ENCODE measurements around the gene GAS7. TPM values are rescaled to one million over a fixed set of nuclear protein-coding genes. Genes with fewer than 3 reads are reported as not detected.
A peak's percentile ranks its signal among the peaks of the same experiment; 100 is the strongest.

GAS7 gene
- total RNA-seq, 1 experiment from 2014 or later, result 4.1 TPM

DNA sequence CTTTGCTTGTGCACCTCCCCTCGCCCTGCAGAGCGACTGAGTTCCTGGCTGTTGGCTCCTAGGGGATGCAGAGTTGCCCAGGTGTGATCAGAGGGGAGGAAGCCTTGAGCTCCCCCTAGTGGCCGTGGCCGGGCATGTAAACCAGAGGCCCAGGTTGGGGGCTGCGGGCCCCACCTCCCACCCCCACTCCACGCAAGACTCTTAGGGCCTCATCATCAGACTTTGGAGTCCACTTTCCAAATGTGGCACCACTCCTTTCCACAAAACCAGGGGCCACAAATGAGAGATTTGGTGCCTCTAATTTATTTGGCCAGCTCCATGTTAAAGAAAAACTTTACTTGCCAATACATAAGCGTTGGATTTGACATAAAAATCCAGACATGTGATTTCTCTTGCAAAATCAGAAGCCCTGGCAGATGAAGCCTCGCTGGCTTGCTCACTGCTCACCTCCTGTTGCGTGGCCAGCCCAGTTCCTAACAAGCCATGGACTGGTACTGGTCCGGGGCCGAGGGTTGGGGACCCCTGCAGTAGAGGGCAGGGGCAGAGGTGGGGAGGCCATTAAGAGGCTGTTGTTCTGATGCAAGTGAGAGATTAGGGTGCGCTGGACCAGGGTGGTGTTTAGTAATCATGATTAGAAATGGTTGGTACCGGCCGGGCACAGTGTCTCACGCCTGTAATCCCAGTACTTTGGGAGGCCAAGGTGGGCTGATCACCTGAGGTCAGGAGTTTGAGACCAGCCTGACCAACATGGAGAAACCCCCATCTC is 28.7 kb upstream of the GAS7 start:
- Histone ChIP-seq H3K36me3 (ENCODE audit: control insufficient read depth in 1 of 2, insufficient read depth in 2 of 2, low read length in 2 of 2) (no peaks in the 10 kb centered on the region), H3K79me2 (ENCODE audit: insufficient read depth, low read length) (no peaks in the 10 kb centered on the region), H3K27ac (ENCODE audit: low read depth, low read length) (no peak overlapping the region), H3K27me3 (ENCODE audit: insufficient read depth, low read length) (no peaks in the 10 kb centered on the region), H3K9ac (ENCODE audit: low read length) (no peak overlapping the region), H3K4me2 (ENCODE audit: low read length) (no peak overlapping the region), H3K4me3 (replicated peaks in 1 of 2; ENCODE audit: low read depth in 1 of 2, low read length in 2 of 2) (no peak overlapping the region), H3K4me1 (ENCODE audit: control insufficient read depth in 1 of 2, insufficient read depth in 2 of 2, low read length in 2 of 2) (no peaks in the 10 kb centered on the region), H3K9me2 (ENCODE audit: insufficient read depth) (no peaks in the 10 kb centered on the region), H2AFZ (ENCODE audit: low read depth, low read length, poor library complexity, severe bottlenecking) (no peak overlapping the region), H3K9me3 (ENCODE audit: control insufficient read depth in 1 of 2, insufficient read depth in 1 of 2, low read depth in 1 of 2, low read length in 2 of 2) (no peaks in the 10 kb centered on the region), H4K20me1 (ENCODE audit: insufficient read depth) (no peaks in the 10 kb centered on the region)
- POLR2A ChIA-PET, result interaction anchor here (0.8 kb wide), 1 partner anchor 29 kb away, joined by 3 read pairs; the partner anchor contains the start of gene GAS7
- CTCF ChIA-PET, result interaction anchor here (0.7 to 2.1 kb wide), 20 partner anchors 9 to 391 kb away, joined by 3 to 16 read pairs (median 4); partner anchors contain the start of gene GAS7
- RAD21 ChIA-PET (ENCODE audit: low non-redundant PET in 1 of 2, low total read pairs in 2 of 2, uncharacterized antibody in 2 of 2, unreplicated experiment in 2 of 2), result interaction anchor here (0.6 to 1.3 kb wide), 3 partner anchors 210 to 260 kb away, joined by 3 to 4 read pairs (median 3); no protein-coding TSS in a partner anchor
- no TSS peak for BruUV-seq (replicated peaks)
- TF ChIP-seq, protein P1, sequence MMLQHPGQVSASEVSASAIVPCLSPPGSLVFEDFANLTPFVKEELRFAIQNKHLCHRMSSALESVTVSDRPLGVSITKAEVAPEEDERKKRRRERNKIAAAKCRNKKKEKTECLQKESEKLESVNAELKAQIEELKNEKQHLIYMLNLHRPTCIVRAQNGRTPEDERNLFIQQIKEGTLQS (IDR thresholded peaks at IDR 0.05), result no peak
- TF ChIP-seq, protein P2, sequence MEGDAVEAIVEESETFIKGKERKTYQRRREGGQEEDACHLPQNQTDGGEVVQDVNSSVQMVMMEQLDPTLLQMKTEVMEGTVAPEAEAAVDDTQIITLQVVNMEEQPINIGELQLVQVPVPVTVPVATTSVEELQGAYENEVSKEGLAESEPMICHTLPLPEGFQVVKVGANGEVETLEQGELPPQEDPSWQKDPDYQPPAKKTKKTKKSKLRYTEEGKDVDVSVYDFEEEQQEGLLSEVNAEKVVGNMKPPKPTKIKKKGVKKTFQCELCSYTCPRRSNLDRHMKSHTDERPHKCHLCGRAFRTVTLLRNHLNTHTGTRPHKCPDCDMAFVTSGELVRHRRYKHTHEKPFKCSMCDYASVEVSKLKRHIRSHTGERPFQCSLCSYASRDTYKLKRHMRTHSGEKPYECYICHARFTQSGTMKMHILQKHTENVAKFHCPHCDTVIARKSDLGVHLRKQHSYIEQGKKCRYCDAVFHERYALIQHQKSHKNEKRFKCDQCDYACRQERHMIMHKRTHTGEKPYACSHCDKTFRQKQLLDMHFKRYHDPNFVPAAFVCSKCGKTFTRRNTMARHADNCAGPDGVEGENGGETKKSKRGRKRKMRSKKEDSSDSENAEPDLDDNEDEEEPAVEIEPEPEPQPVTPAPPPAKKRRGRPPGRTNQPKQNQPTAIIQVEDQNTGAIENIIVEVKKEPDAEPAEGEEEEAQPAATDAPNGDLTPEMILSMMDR (IDR thresholded peaks at IDR 0.05 in 2 of 3, conservative IDR thresholded peaks at IDR 0.05 in 1 of 3; ENCODE audit: borderline replicate concordance in 1 of 3, insufficient read depth in 1 of 3, low read depth in 2 of 3, low read length in 2 of 3), result peak; percentile 83 to 98 (median 94); a peak in 5 of 6 replicates
- peak; percentile 92 for TF ChIP-seq RAD21 (IDR thresholded peaks at IDR 0.05; ENCODE audit: low read depth)
- ATAC-seq, result peak; percentile 99
- intact Hi-C loops (cut with micrococcal nuclease), result loop anchor here (1.0 to 10.0 kb wide), 4 partner anchors 142 to 305 kb away; no protein-coding TSS in a partner anchor
- peak; percentile 23 for DNase-seq (ENCODE audit: low read depth, low spot score)

DNA sequence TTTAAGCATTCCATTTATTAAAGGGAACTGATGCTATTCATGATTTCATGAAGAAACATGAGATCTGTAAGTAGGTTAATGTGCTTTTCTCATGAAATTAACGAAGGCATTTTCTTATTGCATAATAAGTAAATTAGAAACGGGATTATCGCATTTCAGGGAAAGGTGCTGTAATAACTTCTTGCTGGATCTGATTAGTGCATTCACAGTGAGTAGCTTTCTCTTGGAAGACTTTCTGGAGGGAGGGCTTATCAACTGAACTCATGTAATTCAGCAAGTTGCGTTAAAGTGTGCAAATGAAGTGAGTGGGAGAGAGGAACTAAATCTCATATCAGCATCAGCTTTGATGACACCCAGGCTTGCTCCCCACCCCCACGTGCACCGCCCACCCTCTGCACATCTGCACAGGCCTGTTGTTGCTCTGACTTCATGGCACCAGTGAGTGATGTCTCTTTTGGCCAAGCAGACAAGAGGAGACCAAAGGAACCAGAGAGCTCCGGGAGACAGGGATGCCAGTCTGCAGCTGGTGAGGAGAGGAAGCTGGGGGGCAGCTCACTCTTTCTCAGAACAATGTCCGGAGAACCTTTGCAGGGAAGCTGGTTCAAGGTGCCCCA is 26.3 kb upstream of the GAS7 start:
- ATAC-seq, result no peak
- H3K4me3 ChIP-seq (replicated peaks in 1 of 2; ENCODE audit: low read depth in 1 of 2, low read length in 2 of 2), result no peak overlapping the region
- ChIA-PET RAD21 (ENCODE audit: low non-redundant PET in 1 of 2, low total read pairs in 2 of 2, uncharacterized antibody in 2 of 2, unreplicated experiment in 2 of 2) (no interaction called here), CTCF (no interaction called here), POLR2A (no interaction called here)
- H3K9me2 ChIP-seq (ENCODE audit: insufficient read depth), result no peaks in the 10 kb centered on the region
- no peaks in the 10 kb centered on the region for H3K36me3 ChIP-seq (ENCODE audit: control insufficient read depth in 1 of 2, insufficient read depth in 2 of 2, low read length in 2 of 2)
- H3K4me1 ChIP-seq (ENCODE audit: control insufficient read depth in 1 of 2, insufficient read depth in 2 of 2, low read length in 2 of 2), result no peaks in the 10 kb centered on the region
- H3K27ac ChIP-seq (ENCODE audit: low read depth, low read length), result no peak overlapping the region
- no peak overlapping the region for H3K9ac ChIP-seq (ENCODE audit: low read length)
- no peak overlapping the region for H2AFZ ChIP-seq (ENCODE audit: low read depth, low read length, poor library complexity, severe bottlenecking)
- intact Hi-C loops (cut with micrococcal nuclease), result loop anchor here (5.0 to 10.0 kb wide), 2 partner anchors 140 to 302 kb away; no protein-coding TSS in a partner anchor
- H3K27me3 ChIP-seq (ENCODE audit: insufficient read depth, low read length), result no peaks in the 10 kb centered on the region
- H3K9me3 ChIP-seq (ENCODE audit: control insufficient read depth in 1 of 2, insufficient read depth in 1 of 2, low read depth in 1 of 2, low read length in 2 of 2), result no peaks in the 10 kb centered on the region
- DNase-seq (ENCODE audit: low read depth, low spot score), result no peak
- no peaks in the 10 kb centered on the region for H4K20me1 ChIP-seq (ENCODE audit: insufficient read depth)
- no peaks in the 10 kb centered on the region for H3K79me2 ChIP-seq (ENCODE audit: insufficient read depth, low read length)
- BruUV-seq (replicated peaks), result no TSS peak
- no peak overlapping the region for H3K4me2 ChIP-seq (ENCODE audit: low read length)
- no peak for TF ChIP-seq CEBPB (IDR thresholded peaks at IDR 0.05; ENCODE audit: low read depth)
- no peak for TF ChIP-seq ELF1 (IDR thresholded peaks at IDR 0.05; ENCODE audit: borderline replicate concordance, low read depth)
- TF ChIP-seq YY1 (IDR thresholded peaks at IDR 0.05; ENCODE audit: extremely low read depth, insufficient replicate concordance, low read depth, low read length), result no peak
- no peak for TF ChIP-seq POLR2A (IDR thresholded peaks at IDR 0.05; ENCODE audit: borderline replicate concordance, extremely low read depth, insufficient read depth, insufficient read length)
- no peak for TF ChIP-seq TCF7L2 (IDR thresholded peaks at IDR 0.05; ENCODE audit: borderline replicate concordance, extremely low read depth, insufficient read depth, insufficient read length)
- TF ChIP-seq ZNF274 (IDR thresholded peaks at IDR 0.05; ENCODE audit: low read depth, low read length), result no peak
- TF ChIP-seq EZH2 (IDR thresholded peaks at IDR 0.05), result no peak
- no peak for TF ChIP-seq SIN3A (IDR thresholded peaks at IDR 0.05; ENCODE audit: low read depth)
- TF ChIP-seq POLR2AphosphoS5 (IDR thresholded peaks at IDR 0.05; ENCODE audit: low read depth, low read length), result no peak

All from HCT116 (cell line).